HG03095 (cell line): ENCODE results near the gene RDX.
"Not testable (repeated sequence)": the region's sequence is repeated elsewhere in the genome, so short reads cannot be mapped to it uniquely, and the experiment has no call there.

Experiments used
- ATAC-seq: cut with Tn5 transposase; IDR thresholded peaks from one replicate; pipeline ENCODE4 v1.9.1; 2021; ENCODE audit warnings: moderate library complexity; ENCODE audit not compliant: unreplicated experiment

RDX gene

DNA sequence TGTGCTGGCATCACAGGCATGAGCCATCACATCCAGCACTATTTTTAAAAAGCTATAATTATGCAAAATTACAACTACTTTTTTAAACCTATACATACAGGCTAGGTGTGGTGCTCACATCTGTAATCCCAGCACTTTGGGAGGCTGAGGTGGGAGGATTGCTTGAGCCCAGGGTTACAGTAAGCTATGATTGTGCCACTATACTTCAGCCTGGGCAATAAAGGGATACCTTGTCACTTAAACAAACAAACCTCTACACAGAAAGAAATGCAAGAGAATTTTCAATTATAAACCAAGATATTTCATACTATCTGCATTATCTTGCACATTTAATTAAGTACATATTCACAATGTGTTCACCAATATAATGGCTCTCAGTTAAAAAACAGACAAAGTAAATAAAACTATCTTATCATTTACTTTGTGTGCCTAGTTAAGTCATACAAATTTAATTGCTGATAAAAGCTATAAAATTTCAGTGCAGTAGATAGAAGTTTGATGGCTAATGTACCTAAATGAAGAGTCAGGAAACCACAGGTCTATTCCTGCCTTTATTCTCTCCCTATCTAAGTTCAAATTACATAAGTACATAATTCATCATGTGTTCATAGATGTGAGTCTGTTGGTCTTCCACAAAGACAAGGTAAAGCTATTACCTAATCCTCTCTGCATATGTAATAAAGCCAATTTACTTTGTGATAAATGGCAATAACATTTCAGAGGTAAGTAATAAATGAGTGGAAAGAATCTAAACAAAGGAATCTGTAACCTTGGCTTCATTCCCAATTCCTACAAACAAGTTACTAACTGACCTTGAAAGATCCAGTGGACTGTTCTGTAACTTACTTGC, 9.0 kb upstream of the RDX start:
- no peak for ATAC-seq

DNA sequence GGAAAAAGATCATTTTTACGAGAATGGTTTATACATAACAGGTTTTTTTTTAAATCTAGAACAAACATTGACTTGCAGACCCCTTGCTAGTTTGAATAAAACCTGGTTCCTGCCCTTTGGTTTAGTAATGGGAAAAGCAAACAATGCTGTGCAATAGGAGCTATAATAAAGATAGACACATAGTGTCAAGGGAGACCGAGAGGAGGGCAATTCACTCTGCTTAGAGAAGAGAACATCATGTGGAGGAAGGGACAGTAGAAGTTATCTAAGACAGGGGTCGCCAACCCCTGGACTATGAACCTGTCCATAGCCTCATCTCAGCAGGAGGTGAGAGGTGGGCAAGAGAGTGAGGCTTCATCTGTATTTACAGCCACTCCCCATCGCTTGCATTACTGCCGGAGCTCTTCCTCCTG, 7.0 kb upstream of the RDX start:
- ATAC-seq: no peak

DNA sequence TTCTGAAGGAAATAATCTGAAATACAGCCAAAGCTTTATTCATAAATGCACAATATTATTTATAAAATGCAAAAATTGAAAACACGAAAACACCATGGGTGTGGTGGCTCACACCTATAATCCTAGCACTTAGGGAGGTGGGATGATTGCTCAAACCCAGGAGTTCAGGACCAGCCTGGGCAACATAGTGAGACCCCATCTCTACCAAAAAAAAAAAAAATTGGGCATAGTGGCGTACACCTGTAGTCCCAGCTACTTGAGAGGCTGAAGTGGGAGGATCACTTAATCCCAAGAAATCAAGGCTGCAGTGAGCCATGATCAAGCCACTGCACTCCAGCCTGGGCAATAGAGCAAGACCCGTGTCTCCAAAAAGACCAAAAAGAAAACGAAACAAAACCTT, 5.2 kb upstream of the RDX start:
- ATAC-seq: no peak

DNA sequence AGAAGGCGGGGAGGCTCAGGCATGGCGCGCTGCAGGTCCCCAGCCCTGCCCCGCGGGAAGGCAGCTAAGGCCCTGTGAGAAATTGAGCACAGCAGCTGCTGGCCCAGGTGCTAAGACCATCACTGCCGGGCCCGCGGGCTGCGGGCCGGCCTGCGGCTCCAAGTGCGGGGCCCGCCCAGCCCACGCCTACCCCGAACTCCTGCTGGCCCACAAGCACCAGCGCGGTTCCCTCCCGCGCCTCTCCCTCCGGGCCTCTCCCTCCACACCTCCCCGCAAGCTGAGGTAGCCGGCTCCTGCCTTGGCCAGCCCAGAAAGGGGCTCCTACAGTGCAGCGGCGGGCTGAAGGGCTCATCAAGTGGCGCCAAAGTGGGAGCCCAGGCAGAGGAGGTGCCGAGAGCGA, 4.6 kb upstream of the RDX start:
- no peak for ATAC-seq

DNA sequence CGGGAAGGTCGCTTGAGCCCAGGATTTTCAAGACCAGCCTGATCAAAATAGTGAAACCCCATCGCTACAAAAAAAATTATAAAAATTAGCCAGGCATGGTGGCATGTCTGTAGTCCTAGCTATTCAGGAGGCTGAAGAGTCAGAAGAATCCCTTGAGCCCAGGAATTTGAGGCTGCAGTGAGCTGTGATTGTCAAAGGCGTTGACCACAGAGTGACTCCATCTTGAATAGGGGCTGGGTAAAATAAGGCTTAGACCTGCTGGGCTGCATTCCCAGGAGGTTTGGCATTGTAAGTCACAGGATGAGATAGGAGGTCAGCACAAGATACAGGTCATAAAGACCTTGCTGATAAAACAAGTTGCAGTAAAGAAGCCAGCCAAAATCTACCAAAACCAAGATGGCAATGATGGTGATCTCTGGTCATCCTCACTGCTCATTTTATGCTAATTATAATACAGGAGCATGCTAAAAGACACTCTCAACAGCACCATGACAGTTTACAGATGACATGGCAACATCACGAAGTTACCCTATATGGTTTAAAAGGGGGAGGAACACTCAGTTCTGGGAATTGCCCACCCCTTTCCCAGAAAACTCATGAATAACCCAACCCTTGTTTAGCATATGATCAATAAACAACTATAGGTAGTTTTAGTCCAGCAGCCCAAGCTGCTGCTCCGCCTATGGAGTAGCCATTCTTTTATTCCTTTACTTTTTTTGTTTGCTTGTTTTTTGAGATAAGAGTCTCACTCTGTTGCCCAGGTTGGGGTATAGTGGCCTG, 2.8 kb upstream of the RDX start:
- ATAC-seq: no peak

DNA sequence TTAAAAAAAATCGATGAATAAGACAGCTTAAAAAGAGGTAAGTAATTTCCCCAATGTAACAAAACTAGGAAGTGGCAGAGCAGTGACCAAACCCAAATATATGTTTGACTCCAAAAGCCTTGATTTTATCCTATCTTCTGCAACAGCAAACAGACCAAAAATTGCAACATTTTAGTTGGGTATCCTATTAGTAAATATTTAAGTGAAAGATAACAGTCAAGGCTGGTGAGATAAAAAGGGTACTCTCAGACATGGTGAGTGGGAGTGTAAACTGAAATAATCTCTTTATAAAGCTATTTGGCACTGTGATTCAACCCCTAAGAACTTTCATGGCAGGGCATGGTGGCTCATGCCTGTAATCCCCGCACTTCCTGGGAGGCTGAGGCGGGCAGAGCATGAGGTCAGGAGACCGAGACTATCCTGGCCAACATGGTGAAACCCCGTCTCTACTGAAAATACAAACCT, 1.9 kb upstream of the RDX start:
- no peak for ATAC-seq

DNA sequence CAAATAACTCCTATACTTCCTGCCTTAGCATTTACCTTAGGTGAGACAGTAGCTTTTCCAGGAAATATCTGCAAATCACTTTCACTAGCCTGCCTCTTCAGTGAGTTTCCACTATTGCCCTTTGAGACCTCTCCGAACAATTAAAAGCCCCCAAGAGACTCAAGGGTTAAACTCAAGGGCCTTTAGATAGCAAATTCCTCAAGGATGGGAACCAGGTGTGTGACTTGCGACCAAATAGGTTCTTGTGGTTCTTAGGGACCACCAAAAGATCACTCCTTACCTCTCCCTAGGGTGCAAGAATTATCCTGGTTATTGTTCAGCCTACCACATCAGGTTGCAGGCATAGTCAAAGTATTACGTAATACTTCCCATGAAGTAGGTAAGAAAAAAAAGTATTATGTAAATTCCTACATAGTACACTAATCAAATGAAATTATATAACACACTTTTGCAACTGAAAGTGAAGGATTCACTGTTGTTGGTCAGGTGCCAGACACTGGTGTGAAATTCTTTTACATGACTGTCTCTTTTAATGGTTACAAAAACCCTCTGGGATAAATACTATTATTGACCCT, 1.4 kb upstream of the RDX start:
- no peak for ATAC-seq

DNA sequence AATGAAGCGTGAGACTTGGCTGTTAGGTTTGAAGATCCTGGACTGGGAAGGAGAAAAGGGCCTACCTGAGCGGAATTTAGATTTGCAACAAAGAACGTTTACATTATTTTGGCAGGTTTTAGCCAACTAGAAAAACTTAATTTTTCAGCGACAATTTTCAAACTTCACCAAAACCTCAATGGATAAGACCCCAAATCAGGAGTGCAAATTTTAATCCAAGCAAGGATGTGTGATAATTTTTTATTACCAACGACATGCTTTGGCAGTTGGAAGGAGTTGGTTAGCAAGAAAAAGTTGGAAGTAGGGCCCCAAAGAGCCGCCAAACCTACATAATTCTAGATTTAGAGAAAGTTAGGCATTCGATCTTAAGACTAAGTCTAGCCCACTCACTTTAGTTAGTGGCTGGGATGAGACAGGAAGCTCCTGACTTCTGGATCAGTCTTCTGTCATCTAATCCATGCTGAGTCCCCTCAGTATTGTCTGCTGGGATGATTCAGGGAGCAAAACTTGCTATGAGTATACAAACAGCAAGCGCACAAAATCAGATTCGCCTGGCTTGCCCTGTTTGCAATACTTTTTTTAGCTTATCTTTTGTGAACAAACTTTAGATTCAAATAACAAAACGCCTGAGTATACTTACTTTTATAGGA, 787 bp upstream of the RDX start:
- no peak for ATAC-seq

DNA sequence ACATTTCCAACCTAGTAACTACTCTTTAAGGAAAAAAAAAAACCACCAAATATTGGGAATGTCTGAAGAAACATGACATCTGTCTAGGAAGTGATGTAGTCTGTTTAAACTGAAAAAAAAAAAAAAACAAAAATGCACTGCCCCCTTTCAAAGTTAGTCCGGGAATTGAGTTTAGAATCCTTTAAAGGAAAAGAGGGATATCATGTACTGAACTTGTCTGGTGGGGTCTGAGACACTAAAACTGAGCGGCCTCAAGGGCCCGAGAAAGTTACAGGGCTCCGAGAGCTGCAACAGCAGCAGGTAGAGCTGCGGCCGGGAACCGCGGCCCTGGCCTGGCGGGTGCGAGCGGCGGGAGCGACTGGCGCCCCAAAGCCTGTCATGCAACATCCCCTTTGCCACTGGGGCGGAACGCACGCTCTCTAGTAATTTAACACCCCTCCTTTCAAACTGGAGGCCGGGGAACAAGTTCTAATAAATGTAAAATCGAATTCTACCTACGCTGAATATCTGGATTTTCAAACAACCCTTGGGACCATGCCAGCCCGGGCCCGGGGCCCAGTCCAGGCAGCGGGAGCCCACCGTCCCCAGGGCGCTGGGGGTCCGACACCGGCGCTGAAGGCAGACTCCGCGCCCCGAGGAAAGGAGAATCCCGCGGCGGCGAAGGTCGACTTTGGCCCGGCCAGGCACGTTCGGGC, 736 bp downstream of the RDX start:
- peak; percentile 55 for ATAC-seq

DNA sequence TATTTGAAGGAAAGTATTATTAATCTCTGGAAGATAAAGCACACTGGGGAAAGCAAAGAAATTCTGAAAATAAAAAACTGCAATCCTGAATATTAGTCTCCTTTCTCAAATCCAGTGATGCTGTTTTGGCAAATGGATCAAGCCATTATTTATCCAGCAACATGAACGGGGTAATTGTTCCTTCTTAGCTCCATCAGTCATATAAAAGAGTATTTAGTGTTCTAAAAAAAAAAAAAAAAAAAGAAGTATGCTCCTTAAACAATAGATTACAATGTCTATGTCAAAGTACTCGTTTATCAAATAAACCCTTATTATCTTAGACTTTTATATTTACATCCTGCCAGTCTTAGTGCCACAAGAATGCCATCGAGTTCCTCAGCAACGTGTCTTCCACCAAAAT, 1.3 kb downstream of the RDX start:
- ATAC-seq: no peak

DNA sequence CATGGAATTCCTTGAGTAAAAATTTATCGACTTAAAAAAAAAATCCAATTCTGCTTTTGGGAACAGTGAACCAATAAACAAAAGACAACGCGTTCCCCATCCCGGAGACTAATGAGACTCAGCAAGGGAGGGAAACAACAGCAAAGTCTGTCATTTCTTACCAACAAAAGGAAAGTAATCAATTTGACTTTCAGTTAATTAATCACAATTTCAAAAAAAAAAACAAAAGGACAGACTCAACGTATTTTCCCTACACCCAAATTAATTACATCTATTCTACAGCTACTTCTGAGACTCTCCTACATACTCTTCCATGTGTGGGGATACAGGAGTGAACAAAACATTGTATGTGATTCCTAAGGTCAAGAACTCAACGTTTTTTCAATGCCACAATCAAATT, 1.9 kb downstream of the RDX start:
- ATAC-seq: no peak

DNA sequence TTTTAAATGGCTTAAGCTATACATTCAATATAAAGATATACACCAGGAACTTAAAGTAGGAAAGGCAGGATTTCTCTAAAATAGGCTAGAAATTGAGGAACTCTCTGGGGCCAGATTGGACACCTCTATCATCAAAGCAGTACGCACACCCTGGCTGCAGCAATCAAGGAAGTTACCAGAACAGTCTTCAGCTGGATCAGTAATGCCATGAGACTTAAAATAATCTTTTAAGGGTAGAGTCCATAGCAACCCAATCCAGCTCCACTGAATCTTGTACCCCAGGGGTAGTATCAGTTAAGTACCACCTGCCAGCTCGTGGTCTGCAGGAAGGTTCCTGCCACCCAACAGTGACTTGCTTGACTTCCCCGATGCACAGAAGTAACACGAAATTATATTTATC, 3.0 kb downstream of the RDX start:
- ATAC-seq: no peak

DNA sequence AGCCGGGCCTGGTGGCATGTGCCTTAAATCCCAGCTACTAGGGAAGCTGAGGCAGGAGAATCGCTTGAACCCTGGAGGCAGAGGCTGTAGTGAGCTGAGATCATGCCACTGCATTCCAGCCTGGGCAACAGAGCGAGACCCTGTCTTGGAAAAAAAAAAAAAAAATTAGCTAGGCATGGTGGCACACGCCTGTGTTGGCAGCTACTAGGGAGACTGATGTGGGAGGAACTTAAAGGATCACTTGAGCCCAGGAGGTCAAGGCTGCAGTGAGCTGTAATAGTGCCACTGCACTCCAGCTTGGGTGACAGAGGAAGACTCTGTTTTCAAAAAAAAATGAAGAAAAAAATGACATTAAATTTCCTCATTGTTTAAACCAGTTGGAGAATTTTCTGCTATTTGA, 4.3 kb downstream of the RDX start:
- ATAC-seq: not testable (repeated sequence)

DNA sequence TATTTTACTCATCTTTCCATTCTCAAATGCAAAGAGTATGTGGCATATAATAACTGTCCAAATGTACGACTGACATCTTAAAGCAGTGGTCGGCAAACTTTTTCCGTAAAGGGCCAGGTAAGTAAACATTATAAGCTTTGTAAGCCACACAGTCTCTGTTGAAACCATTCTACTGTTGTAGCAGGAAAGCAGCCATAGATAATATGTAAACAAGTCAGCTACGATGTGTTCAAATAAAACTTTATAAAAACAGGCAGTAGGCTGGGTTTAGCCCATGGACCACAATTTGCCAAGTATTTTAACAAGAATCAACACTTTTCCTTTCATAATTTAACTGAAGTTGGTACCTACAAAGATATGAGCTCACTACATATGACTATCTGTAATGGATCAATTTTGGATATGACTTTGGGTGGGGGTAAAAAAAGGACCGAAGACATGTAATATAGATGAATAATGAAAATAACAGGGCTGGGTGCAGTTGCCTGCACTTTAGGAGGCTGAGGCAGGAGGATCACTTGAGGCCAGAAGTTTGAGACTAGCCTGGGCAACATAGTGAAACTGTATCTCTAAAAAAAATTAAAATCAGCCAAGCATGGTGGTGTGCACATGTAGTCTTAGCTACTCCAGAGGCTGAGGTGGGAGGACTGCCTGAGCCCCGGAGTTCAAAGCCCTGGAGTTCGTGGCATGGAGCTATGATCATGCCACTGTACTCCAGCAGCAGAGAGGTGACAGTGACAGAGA, 5.7 kb downstream of the RDX start:
- ATAC-seq: no peak

DNA sequence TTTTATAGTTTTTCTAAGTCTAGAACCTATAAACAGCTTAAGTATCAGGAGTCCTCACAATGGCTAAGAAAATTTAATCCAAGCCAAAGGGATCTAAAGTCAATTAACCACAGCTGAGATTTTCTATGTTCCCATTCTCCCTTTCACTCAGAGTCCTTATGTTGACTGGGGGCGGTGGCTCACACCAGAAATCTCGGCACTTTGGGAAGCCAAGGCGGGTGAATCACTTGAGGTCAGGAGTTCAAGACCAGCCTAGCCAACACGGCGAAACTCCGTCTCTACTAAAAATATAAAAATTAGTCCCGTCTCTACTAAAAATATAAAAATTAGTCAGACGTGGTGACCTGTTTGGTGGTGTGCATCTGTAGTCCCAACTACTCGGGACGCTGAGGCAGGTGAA, 6.9 kb downstream of the RDX start:
- ATAC-seq: no peak

DNA sequence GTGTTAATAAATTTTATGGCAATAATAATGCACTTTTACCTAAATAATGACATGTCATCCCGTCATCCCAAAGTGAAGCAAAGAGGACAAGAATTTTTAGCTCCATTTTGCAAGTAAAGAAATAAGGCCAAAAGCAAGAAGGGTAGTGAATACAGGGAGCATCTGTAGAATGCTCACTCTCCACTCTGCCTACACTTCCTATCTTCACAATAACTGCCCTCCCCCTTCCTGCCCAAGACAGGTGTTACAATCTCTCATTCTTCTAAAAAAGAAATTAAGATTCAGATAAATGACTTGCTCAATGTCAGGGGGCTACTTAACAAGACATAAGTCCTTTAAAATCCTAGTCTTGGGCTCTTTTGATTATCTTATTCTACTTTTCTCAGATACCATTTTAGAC, 8.9 kb downstream of the RDX start:
- ATAC-seq: peak; percentile 58

DNA sequence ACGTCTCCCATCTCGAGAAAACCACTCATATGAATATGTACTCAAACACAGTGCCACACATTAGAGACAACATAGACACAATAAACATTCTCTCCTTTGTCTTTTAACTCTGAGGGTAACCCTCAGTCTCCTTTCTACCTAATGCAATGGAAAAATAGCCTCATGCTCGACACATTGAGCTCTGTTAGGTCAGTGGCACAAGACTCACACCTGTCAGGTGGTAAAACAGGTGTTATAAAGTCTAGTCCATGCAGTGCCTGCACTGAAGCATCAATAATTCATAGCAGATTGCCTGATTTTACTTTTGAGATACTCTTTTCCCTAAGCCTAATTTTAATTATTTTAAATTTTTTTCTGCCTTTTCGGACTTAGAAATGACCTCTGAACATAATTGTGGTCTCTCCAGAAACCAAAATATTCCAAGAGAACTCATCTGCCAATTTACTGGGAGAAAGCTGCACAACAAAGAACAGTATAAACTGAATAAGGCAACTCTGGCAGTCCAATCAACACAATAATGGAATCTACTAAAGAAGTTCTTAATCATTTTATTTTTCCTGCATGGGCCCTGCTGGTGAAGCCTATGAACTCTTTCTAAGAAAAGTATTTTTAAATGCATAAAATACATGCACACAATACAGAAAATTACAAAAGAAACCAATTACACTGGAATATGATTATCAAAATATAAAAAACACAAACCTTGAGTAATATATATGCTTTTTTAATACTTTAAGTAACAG, 9.9 kb downstream of the RDX start:
- no peak for ATAC-seq

DNA sequence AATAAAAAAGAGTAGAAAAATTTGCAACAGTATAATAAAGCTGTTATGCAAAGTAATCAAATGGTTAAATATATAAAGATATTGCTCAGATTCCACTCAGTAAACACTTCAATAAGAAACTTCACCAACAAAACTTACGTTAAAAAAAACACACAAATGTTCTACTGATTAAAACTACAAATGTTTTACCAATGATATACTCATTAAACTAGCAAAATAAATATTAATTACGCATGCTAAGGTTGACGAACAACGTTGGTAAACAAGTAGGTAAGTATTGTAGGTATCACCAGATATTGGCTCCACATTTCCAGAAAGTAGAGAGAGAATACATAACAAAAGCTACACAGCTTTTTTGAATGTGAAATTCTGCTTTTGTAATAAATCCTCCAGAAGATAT, 12.6 kb downstream of the RDX start:
- ATAC-seq: no peak

DNA sequence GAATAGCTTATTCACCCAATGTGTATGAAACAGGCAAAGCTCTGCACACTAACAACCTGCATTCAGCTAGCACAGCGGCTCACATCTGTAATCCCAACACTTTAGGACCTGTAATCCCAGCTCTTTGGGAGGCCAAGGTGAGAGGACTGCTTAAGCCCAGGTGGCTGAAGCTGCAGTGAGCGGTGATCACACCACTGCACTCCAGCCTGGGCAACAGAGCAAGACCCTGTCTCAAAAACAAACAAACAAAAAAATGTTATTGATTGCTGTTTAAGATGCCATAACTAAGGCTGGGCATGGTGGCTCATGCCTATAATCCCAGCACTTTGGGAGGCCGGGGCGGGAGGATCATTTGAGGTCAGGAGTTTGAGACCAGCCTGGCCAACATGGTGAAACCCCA, 15.8 kb downstream of the RDX start:
- ATAC-seq: not testable (repeated sequence)
